HEK293T (cell line): ENCODE results near the gene AOC1.

ENCODE experiments used
- BHLHE40 ChIP-seq: fragments of 450-650 bp; IDR thresholded peaks from 2 replicates; pipeline ENCODE4 v1.6.1; 2016; ENCODE audit warnings: mild to moderate bottlenecking, moderate library complexity, borderline replicate concordance
- CTBP1 ChIP-seq: fragments of 450-650 bp; IDR thresholded peaks from 2 replicates; pipeline ENCODE4 v1.6.1; 2016; ENCODE audit warnings: borderline replicate concordance
- ELF4 ChIP-seq: fragments of 450-650 bp; IDR thresholded peaks from 2 replicates; pipeline ENCODE4 v1.6.1; 2017; ENCODE audit warnings: antibody characterized with exemption
- L3MBTL2 ChIP-seq: fragments of 450-650 bp; conservative IDR thresholded peaks from 2 replicates; pipeline ENCODE4 v1.6.1; 2016; ENCODE audit warnings: mild to moderate bottlenecking

DNA sequence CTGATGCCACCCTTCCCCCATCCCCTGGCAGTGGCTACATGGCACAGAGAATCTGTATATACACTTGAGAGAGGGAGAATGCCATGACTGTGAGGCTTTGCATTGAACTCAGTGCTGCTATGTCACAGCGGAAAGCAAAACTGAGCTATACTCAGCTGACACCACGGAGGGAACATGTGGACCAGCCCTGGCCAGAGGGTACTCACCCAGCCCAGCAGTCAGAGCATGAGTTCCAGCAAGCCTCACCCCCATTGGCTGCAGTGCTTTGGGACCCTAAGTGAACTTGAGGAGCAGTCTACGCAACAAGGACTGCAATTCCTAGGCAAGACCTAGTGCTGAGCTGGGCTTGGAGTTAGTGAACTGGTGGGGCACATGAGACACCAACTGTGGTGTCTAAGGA, 10.3 kb upstream of the AOC1 start:
- TF ChIP-seq ELF4 (no peak), CTBP1 (no peak), L3MBTL2 (no peak), BHLHE40 (no peak)
